Fibroblast of skin of left quadriceps (primary cell): ENCODE measurements around the gene CTSO.
A peak's percentile ranks its signal among the peaks of the same experiment; 100 is the strongest.
"Not testable (repeated sequence)": the region's sequence is repeated elsewhere in the genome, so short reads cannot be mapped to it uniquely, and the experiment has no call there.

Source experiments
- DNase-seq, 2 experiments: peaks; one replicate each; pipeline ENCODE4 v3.0.0-alpha.2; 2013; ENCODE audit warnings: low read depth in 2 of 2

The CTSO gene

GRCh38 chr4:155907556-155907955 lies 46.1 kb downstream of the CTSO start:
- no peak for DNase-seq

GRCh38 chr4:155906554-155907247 lies 47.0 kb downstream of the CTSO start:
- DNase-seq: peak; percentile 99

DNA sequence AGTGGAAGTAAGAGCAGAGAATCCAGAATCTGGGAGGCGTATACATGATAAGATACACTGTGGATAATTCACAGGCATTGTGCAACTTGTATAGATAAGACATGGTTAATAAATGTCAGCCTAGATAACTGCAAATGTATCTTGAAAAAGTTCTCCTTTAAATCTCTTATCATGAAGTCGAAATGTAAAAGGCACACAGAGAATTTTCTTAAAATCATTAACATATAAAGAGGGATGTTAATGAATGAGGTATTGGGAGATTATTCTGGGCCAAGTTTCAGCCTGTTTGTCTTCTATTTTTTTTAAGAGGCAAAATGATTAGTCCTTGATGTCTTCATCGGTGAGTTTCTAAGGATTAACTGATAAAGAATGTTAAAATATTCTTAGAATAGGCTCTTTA lies 49.3 kb downstream of the CTSO start:
- no peak for DNase-seq

DNA sequence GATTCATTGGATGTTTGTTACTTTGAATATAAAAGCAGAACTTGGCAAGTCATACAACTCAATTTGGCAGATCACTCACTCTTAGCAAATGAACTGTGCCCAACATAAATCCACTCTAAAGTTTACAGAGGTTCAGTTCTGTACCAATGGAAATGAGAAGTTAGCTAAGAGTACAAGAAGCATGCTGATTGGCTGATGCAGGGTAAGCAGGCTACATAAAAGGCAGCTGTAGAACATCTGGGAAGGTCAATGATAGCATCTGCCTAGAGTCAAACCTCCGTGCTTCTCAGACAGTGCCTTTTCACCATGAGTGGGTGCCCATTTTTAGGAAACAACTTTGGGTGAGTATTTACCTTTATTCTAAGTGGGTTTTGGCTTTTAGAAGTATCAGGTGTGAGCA lies 50.2 kb downstream of the CTSO start, which contains the start of gene TDO2:
TDO2 (plus strand) TSS at position 244 of the 400 bp plus-strand sequence; CDS start at position 307, 63 bp downstream.
- no peak for DNase-seq

GRCh38 chr4:155901013-155901412 lies 52.7 kb downstream of the CTSO start:
- no peak for DNase-seq

DNA sequence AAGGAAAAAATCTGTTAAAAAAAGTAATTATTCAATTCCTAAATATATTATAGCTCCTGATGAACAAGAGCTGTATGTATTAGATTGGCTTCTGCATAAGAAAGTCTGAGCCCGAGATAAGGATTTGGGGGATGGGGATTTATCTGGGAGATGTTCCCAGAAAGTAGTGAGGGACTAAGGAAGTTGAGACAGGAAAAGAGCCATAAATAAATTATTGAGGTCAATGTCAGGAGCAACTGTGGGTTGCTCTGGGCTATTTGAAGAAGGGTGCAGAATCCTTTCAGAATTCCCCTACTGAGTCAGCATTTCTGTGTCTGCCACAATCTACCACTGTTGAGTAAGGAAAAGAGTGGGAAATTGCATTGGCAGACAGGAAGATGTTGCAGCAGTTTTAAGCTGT lies 53.3 kb downstream of the CTSO start:
- DNase-seq: peak; percentile 69 to 72

DNA sequence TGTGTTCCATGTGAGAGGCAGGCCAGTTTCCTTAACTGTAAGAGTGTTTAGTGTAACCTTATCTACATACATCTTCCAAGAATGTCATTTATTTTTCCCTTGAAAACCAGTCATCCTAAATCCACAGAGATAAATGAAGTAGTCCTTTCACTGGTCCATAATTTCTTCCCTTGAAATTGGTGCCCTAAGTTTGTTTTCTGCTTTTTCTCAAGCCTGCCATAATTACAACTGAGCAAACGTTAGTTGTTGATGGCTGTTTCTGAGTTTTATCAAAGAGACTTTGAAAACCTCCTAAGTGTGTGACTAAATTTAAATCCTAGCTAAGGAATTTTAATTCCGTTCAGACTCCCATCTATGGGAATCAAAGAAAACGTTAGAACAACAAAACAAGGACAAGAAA lies 53.8 kb downstream of the CTSO start:
- DNase-seq: no peak

DNA sequence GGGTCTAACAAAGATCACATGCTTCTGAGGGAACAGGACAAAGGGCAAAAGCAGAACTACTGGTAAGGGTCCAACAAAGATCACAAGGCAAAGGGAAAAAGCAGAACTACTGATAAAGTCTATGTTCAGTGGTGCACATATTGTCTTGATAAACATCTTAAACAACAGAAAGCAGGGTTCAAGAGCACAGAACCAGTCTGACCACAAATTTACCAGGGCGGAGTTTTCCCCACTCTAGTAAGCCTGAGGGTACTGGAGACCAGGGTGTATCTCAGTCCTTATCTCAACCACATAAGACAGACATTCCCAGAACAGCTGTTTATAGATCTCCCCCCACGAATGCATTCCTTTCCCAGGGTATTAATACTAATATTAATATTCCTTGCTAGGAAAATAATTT lies 55.3 kb downstream of the CTSO start:
- not testable (repeated sequence) for DNase-seq

- no peak for DNase-seq
Measured at GRCh38 chr4:155891058-155891457, 62.6 kb downstream of the CTSO start.

DNA sequence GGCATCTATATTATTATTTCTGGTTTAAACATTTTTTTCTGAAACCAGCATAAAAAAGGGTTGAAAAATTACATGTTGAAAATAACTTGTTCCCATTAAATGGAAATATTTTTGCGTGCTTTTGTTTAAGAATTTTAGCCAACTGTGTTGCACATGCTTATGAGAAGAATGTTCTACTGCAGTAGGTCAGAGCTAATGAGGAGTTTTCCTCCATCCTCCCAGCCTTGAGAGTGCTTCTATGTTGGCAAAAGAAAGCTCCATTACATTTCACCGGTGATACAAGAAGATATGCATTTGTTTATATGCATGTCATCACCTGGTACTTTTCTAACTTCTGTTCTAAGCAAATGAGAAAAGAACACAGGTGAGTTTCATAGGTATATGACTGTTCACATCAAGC lies 63.7 kb downstream of the CTSO start:
- DNase-seq: no peak

- peak; percentile 83 to 84 for DNase-seq
Measured at GRCh38 chr4:155889031-155889793, 64.5 kb downstream of the CTSO start.

GRCh38 chr4:155887847-155888570 lies 65.7 kb downstream of the CTSO start:
- no peak for DNase-seq

DNA sequence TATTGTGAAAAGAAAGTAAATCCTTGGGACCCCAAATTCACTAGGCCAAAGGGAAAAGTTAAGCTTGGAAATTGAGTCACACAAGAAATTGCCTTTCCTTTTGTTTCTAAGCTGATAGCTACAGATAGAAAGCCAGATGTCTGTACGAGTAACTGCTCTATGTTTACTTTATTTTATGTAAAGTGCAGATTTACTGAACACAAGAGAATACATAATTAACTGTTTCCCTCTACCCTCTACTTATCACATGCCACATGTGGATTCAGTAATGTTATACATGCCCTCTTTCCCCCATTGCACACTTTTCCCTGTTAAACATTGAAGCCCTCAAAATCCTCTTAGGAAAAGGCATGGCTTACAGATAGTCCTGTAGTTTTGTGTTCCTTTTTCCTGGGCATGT lies 66.6 kb downstream of the CTSO start:
- DNase-seq: no peak

GRCh38 chr4:155885666-155886065 lies 68.0 kb downstream of the CTSO start:
- no peak for DNase-seq

- DNase-seq: no peak
Measured at GRCh38 chr4:155883895-155884294, 69.8 kb downstream of the CTSO start.

GRCh38 chr4:155881555-155881954 lies 72.1 kb downstream of the CTSO start:
- DNase-seq: no peak

DNA sequence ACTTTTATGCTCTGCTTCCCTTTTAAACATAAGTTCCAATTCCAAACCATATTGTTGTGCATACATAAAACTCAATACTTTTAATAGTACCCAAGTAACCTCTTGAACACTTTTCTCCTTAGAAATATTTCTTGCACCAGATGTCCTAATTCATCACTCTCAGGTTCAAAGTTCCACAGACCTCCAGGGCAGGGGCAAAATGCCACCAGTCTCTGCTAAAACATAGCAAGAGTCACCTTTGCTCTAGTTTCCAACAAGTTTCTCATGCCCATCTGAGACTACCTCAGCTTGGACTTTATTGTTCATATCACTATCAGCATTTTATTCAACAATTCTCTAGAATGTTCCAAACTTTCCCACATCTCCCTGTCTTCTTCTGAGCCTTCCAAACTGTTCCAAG lies 73.9 kb downstream of the CTSO start:
- DNase-seq: no peak

DNA sequence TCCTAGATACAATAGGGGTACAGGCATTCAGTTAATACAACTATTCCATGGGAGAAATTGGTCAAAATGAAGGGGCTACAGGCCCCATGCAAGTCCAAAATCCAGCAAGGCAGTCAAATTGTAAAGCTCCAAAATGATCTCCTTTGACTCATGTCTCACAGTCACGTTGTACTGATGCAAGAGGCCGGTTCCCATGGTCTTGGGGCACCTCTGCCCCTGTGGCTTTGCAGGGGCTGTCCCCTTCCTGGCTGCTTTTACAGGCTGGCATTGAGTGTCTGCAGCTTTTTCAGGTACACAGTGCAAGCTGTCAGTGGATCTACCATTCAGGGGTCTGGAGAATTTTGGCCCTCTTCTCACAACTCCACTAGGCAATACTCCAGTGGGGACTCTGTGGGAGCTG lies 75.1 kb downstream of the CTSO start:
- DNase-seq: no peak

DNA sequence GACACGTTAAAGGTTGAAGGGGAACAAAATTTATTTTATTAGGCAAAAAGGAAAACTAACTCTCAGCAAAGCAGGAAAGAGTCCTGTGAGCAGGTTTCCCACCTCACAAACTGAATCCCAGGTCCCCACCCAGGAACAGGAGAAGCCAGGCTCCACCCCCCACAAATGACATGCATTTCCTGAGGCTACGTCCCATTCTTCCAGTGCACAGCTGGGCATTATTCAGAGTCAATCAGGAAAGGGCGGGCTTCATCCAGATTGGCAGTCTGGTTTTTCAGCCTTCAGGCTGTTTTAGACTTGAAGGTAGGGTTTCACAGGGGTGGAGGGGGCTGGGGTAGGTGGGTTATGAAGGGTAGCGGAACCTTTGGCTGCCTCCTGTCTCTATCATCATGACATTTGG lies 75.7 kb downstream of the CTSO start:
- DNase-seq: no peak

GRCh38 chr4:155875878-155876277 lies 77.8 kb downstream of the CTSO start:
- no peak for DNase-seq
